ENCODE results near the gene GYG2.

- TF ChIP-seq, protein P1, sequence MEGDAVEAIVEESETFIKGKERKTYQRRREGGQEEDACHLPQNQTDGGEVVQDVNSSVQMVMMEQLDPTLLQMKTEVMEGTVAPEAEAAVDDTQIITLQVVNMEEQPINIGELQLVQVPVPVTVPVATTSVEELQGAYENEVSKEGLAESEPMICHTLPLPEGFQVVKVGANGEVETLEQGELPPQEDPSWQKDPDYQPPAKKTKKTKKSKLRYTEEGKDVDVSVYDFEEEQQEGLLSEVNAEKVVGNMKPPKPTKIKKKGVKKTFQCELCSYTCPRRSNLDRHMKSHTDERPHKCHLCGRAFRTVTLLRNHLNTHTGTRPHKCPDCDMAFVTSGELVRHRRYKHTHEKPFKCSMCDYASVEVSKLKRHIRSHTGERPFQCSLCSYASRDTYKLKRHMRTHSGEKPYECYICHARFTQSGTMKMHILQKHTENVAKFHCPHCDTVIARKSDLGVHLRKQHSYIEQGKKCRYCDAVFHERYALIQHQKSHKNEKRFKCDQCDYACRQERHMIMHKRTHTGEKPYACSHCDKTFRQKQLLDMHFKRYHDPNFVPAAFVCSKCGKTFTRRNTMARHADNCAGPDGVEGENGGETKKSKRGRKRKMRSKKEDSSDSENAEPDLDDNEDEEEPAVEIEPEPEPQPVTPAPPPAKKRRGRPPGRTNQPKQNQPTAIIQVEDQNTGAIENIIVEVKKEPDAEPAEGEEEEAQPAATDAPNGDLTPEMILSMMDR (IDR thresholded peaks at IDR 0.05), result no peak
- no peak for TF ChIP-seq EP300 (IDR thresholded peaks at IDR 0.05)
These were observed 102.9 kb downstream of the GYG2 start for GRCh38 chrX:2931612-2932011.
